ENCODE data around the gene FILIP1L. TPM values are rescaled to one million over a fixed set of nuclear protein-coding genes. Genes with fewer than 3 reads are reported as not detected.

Gene FILIP1L
- total and polyA plus RNA-seq, 11 donors: 18.2 to 120 (median 77.3) TPM

- no peak for DNase-seq
- no peak for TF ChIP-seq POLR2A (IDR thresholded peaks at IDR 0.05)
- no peak for TF ChIP-seq CTCF (IDR thresholded peaks at IDR 0.05)
- WGBS, 4 donors: 27 to 43% (median 33%) methylated on average over 2 of the region's 2 CpGs
- Histone ChIP-seq H3K36me3 (no peaks in the 10 kb centered on the region), H3K27ac (peak overlapping the region in 2 of 12 donors; percentile 15 to 58), H3K4me1 (peaks cover 4 to 38% (median 30%) of the 10 kb centered on the region in 12 donors), H3K9me3 (no peaks in the 10 kb centered on the region), H3K27me3 (no peaks in the 10 kb centered on the region), H3K4me3 (no peak overlapping the region)
- intact Hi-C loops (cut with DNase I): no loop called here
- peak in 2 of 4 donors; percentile 21 to 56 for ATAC-seq
Measured at GRCh38 chr3:100127792-100128191, 13.5 kb upstream of the FILIP1L start.

- DNase-seq (no peak), ATAC-seq (peak; percentile 34 to 73 (median 64))
- Histone ChIP-seq H3K4me3 (no peak overlapping the region), H3K9me3 (no peaks in the 10 kb centered on the region), H3K27me3 (no peaks in the 10 kb centered on the region), H3K27ac (peak overlapping the region; percentile 11 to 72 (median 63)), H3K36me3 (no peaks in the 10 kb centered on the region), H3K4me1 (peaks cover 4 to 44% (median 30%) of the 10 kb centered on the region in 12 donors)
- TF ChIP-seq CTCF (IDR thresholded peaks at IDR 0.05): no peak
- no peak for TF ChIP-seq POLR2A (IDR thresholded peaks at IDR 0.05)
- intact Hi-C loops (cut with DNase I): no loop called here
- 40 to 47% (median 45%) methylated on average over 5 of the region's 5 CpGs for WGBS, 4 donors
Measured at GRCh38 chr3:100125161-100125938, 11.0 kb upstream of the FILIP1L start.

GRCh38 chr3:100124201-100124761 is 10.0 kb upstream of the FILIP1L start:
- TF ChIP-seq POLR2A (IDR thresholded peaks at IDR 0.05): no peak
- no peak for TF ChIP-seq CTCF (IDR thresholded peaks at IDR 0.05)
- 43 to 68% (median 50%) methylated on average over 4 to 5 of the region's 5 CpGs for WGBS, 4 donors
- Histone ChIP-seq H3K4me3 (no peak overlapping the region), H3K27ac (peak overlapping the region; percentile 5 to 72 (median 63)), H3K36me3 (no peaks in the 10 kb centered on the region), H3K9me3 (no peaks in the 10 kb centered on the region), H3K27me3 (no peaks in the 10 kb centered on the region), H3K4me1 (peaks cover 4 to 50% (median 38%) of the 10 kb centered on the region in 12 donors)
- intact Hi-C loops (cut with DNase I): no loop called here
- ATAC-seq: peak; percentile 57 to 72 (median 68)
- DNase-seq: peak in 3 of 5 donors; percentile 33 to 69 (median 41)

GRCh38 chr3:100123112-100123511 is 8.8 kb upstream of the FILIP1L start:
- intact Hi-C loops (cut with DNase I): no loop called here
- Histone ChIP-seq H3K4me3 (no peak overlapping the region), H3K27ac (peak overlapping the region in 6 of 12 donors; percentile 52 to 72 (median 65)), H3K36me3 (no peaks in the 10 kb centered on the region), H3K4me1 (peaks cover 4 to 55% (median 39%) of the 10 kb centered on the region in 12 donors), H3K9me3 (no peaks in the 10 kb centered on the region), H3K27me3 (no peaks in the 10 kb centered on the region)
- ATAC-seq: no peak
- TF ChIP-seq CTCF (IDR thresholded peaks at IDR 0.05): no peak
- TF ChIP-seq POLR2A (IDR thresholded peaks at IDR 0.05): no peak
- DNase-seq: no peak
- WGBS, 4 donors: 83 to 98% (median 90%) methylated on average over 4 of the region's 4 CpGs

All from heart left ventricle (tissue), 16 donors.